ENCODE data around the gene ADK. TPM values are rescaled to one million over a fixed set of nuclear protein-coding genes. Genes with fewer than 3 reads are reported as not detected.

ADK gene
- total RNA-seq, 1 donor from 2014 or later = 47.0 TPM

GRCh38 chr10:74677951-74678350, 526.9 kb downstream of the ADK start:
- no peak overlapping the region for H3K27ac Mint-ChIP-seq (ENCODE audit: unreplicated experiment)
- H3K9me3 Mint-ChIP-seq (ENCODE audit: unreplicated experiment) = no peaks in the 10 kb centered on the region
- TF ChIP-seq CTCF (IDR thresholded peaks at IDR 0.05) = no peak

GRCh38 chr10:74681917-74682627, 531.1 kb downstream of the ADK start:
- H3K9me3 Mint-ChIP-seq (ENCODE audit: unreplicated experiment) = no peaks in the 10 kb centered on the region
- H3K27me3 Mint-ChIP-seq (ENCODE audit: unreplicated experiment) = no peaks in the 10 kb centered on the region
- H3K36me3 Mint-ChIP-seq (ENCODE audit: unreplicated experiment) = peaks cover 19% of the 10 kb centered on the region
- DNase-seq (ENCODE audit: extremely low spot score, unreplicated experiment) = no peak
- no peak for TF ChIP-seq CTCF (IDR thresholded peaks at IDR 0.05)
- no peak overlapping the region for H3K4me3 Mint-ChIP-seq (ENCODE audit: unreplicated experiment)
- H3K4me1 Mint-ChIP-seq (ENCODE audit: unreplicated experiment) = peaks cover 2% of the 10 kb centered on the region
- no peak overlapping the region for H3K27ac Mint-ChIP-seq (ENCODE audit: unreplicated experiment)

More at GRCh38 chr10:74677951-74678350, 526.9 kb downstream of the ADK start:
- Mint-ChIP-seq H3K4me1 (ENCODE audit: unreplicated experiment) (no peaks in the 10 kb centered on the region), H3K27me3 (ENCODE audit: unreplicated experiment) (no peaks in the 10 kb centered on the region), H3K36me3 (ENCODE audit: unreplicated experiment) (peaks cover 29% of the 10 kb centered on the region), H3K4me3 (ENCODE audit: unreplicated experiment) (no peak overlapping the region)
- no peak for DNase-seq (ENCODE audit: extremely low spot score, unreplicated experiment)

- Mint-ChIP-seq H3K9me3 (ENCODE audit: unreplicated experiment) (no peaks in the 10 kb centered on the region), H3K27ac (ENCODE audit: unreplicated experiment) (no peak overlapping the region), H3K36me3 (ENCODE audit: unreplicated experiment) (peaks cover 20% of the 10 kb centered on the region), H3K4me3 (ENCODE audit: unreplicated experiment) (no peak overlapping the region), H3K4me1 (ENCODE audit: unreplicated experiment) (peaks cover 2% of the 10 kb centered on the region), H3K27me3 (ENCODE audit: unreplicated experiment) (no peaks in the 10 kb centered on the region)
- TF ChIP-seq CTCF (IDR thresholded peaks at IDR 0.05) = no peak
- no peak for DNase-seq (ENCODE audit: extremely low spot score, unreplicated experiment)
Measured at GRCh38 chr10:74683067-74683466, 532.0 kb downstream of the ADK start.

GRCh38 chr10:74683621-74684364, 532.8 kb downstream of the ADK start:
- H3K4me1 Mint-ChIP-seq (ENCODE audit: unreplicated experiment) = peaks cover 2% of the 10 kb centered on the region
- peaks cover 20% of the 10 kb centered on the region for H3K36me3 Mint-ChIP-seq (ENCODE audit: unreplicated experiment)
- no peak for DNase-seq (ENCODE audit: extremely low spot score, unreplicated experiment)
- H3K27ac Mint-ChIP-seq (ENCODE audit: unreplicated experiment) = no peak overlapping the region
- no peaks in the 10 kb centered on the region for H3K9me3 Mint-ChIP-seq (ENCODE audit: unreplicated experiment)
- no peak for TF ChIP-seq CTCF (IDR thresholded peaks at IDR 0.05)
- no peak overlapping the region for H3K4me3 Mint-ChIP-seq (ENCODE audit: unreplicated experiment)
- H3K27me3 Mint-ChIP-seq (ENCODE audit: unreplicated experiment) = no peaks in the 10 kb centered on the region

- Mint-ChIP-seq H3K9me3 (ENCODE audit: unreplicated experiment) (no peaks in the 10 kb centered on the region), H3K27ac (ENCODE audit: unreplicated experiment) (no peak overlapping the region), H3K4me3 (ENCODE audit: unreplicated experiment) (no peak overlapping the region), H3K4me1 (ENCODE audit: unreplicated experiment) (peaks cover 2% of the 10 kb centered on the region), H3K36me3 (ENCODE audit: unreplicated experiment) (peaks cover 20% of the 10 kb centered on the region), H3K27me3 (ENCODE audit: unreplicated experiment) (no peaks in the 10 kb centered on the region)
- no peak for TF ChIP-seq CTCF (IDR thresholded peaks at IDR 0.05)
- DNase-seq (ENCODE audit: extremely low spot score, unreplicated experiment) = no peak
Measured at GRCh38 chr10:74684462-74684861, 533.4 kb downstream of the ADK start.
